NCI-H748 (cell line): ENCODE data around the gene DOK5.
"Not testable (repeated sequence)": the region's sequence is repeated elsewhere in the genome, so short reads cannot be mapped to it uniquely, and the experiment has no call there.

Source experiments
- DNase-seq: peaks from one replicate; lab custom pipeline; 2025; ENCODE audit not compliant: unreplicated experiment; lab: John Stamatoyannopoulos, UW

Gene DOK5

DNA sequence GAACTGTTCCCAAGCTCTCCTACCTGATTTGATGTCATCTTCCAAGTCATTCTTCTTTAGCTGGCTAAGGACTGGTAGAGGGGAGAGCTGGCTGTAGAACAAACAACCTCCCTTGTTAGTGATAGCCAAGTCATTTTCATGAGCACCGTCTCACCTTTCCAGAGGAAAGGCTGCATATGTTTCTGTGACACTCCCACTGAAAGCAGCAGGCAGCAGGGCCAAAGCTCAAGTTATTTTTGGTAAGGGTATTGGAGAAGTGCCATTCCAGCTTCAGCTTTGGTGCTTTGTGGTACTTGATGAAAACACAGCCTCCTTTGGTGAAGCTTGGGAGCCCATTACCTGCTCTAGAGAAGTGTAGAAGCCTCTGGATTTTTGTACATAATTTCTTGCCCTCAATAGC is 5.4 kb upstream of the DOK5 start:
- DNase-seq: no peak

DNA sequence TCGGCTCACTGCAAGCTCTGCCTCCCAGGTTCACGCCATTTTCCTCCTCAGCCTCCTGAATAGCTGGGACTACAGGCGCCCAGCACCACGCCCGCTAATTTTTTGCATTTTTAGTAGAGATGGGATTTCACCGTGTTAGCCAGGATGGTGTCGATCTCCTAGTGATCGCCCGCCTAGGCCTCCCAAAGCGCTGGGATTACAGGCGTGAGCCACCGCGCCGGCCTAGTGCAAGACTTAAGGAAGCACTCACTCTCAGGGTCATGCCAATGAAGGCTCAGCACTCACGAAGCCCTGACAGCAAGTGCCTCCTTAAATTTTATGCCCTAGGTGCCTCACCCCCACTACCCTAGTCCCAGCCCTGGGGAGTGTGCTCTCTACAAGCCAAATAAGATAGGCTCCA is 4.7 kb upstream of the DOK5 start:
- no peak for DNase-seq

DNA sequence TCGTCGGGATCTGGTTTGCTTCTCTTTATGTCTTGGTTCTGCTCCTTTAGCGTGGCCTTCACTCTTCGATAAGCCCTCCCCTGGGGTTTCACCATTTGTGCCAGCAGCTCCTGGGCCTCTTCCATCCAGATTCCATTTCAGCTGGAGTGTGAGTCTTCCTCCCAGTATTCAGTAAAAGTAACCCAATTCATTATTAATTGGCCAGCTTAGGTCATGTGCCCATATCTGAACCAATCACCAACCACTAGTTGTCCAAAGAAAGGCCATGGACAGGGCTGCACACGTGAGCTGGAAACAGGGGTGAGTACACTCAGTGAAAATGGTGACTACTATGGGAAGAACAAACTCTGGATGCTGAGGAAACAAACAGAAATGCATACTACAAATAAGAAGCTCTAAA is 2.8 kb upstream of the DOK5 start:
- DNase-seq: no peak

DNA sequence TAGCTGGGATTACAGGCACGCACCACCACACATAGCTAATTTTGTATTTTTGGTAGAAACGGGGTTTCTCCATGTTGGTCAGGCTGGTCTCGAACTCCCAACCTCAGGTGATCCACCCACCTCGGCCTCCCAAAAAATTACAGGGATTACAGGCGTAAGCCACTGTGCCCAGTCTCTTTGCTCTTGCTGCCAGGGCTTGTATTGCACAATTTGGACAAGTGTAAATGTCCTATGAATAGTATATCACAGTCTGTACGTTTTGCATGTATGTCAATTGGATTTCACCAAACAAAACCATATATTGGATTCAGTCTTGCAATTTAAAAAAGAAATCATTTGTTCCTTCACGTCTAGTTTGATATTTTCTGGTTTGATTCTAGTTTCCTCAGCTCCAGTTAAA is 2.1 kb upstream of the DOK5 start:
- no peak for DNase-seq

DNA sequence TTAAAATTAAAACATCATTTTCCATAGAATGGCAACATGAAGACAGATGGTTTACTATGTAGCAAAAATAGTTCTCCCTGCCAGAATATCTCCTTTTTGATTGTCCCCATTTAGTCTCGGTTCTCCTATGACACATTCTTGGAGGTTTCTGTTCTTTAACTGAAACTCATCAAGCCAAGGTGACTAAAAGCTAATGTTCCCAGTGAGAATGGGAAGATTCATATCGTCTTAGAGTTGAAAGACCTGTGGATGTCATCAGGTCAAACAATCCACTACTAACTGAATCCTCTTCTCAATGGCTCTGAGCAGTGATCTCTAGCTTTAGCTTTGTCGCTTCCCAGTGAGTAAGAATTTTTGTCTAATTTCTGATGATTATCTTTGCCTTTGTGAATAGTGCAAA is 1.3 kb upstream of the DOK5 start:
- DNase-seq: no peak

DNA sequence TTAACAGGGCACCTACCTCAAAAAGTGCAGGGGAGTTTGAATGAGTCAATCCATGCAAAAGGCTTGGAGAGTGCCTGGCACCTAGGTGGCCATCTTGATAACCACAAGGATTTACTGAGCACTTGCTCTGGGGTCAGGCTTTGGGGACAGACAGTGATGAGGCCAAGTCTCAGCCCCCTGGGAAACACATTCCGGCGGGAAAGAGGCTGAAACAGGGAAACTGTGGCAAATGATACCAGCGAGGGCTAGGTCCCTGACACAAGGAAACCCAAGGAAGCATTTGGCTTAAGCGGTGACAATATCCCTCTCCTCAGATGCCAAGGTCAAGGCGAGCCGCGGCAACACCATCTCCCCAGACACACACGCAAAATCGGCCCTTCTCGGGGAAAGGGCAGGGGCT is 527 bp upstream of the DOK5 start:
- DNase-seq: no peak

DNA sequence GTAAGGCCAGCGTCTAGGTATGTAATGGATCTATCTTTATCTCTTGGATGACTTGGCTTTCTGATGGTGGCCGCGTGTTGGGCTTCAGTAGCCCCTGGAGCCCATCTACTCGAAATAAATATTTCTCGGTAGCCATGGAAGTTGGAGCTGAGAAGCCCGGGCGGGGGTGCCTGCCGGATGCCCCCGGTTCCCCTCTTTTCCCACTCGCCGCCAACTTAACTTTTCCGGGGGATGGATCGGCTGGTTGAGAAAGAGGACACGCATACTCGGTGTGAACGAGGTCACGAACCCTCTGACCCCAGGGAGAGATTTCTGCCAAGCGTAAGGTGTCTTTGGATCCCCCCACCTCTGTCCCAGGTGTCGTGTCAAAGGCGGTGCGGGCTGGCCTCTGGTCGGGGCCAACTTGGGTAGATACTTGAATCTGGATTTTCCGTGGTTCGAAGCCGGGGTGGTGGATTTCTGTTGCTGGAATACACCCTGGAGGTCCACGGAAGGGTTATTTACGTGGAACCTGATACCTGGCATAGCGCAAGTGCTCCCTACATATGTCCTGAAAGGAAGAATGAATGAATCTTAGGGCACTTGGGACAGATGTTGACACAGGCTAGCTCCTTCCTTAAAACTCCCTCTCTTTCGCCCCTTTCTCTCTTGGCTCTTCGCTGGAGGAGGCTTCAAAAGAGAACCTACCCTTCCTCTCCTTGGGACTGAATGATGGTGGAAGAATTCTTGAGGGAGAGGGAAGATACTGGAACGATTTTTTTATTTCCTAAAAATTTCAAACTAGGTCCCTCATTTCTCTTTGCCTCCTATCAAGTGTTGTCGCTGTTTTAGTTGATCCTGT is 996 bp downstream of the DOK5 start:
- no peak for DNase-seq

DNA sequence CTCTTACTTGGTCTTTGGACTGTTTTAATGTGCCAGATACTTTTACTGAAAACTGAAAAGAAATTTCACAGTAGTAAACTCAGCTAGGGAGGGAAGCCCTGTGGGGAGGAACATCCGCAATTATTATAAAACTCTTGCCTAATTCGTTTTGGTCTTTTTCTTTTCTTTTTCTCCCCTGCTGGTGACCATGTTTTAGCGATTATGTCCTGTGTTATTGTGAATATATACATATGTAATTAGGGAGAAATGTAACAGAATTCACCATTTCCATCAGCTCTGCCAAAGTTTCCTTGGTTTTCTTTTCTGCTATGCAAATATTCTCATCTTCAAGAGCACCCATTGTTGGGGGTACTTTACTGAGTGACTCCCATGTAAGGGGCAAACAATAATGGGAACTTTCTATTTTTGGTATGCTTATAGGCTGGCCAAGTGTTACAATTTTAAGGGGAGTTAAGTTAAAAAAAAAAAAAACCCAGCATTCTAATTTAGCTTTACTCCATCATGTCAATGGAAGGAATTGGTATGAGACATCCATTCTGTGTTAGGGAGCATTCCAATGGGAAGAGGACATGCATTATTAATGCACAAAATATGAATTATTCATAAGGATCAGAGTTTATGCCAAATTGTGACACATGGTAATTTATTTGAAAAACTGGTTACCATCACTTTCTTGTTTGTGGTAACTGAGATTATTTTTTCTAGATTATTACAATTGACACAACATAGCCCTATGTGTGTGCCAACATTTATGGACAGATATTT is 2.0 kb downstream of the DOK5 start:
- DNase-seq: no peak

DNA sequence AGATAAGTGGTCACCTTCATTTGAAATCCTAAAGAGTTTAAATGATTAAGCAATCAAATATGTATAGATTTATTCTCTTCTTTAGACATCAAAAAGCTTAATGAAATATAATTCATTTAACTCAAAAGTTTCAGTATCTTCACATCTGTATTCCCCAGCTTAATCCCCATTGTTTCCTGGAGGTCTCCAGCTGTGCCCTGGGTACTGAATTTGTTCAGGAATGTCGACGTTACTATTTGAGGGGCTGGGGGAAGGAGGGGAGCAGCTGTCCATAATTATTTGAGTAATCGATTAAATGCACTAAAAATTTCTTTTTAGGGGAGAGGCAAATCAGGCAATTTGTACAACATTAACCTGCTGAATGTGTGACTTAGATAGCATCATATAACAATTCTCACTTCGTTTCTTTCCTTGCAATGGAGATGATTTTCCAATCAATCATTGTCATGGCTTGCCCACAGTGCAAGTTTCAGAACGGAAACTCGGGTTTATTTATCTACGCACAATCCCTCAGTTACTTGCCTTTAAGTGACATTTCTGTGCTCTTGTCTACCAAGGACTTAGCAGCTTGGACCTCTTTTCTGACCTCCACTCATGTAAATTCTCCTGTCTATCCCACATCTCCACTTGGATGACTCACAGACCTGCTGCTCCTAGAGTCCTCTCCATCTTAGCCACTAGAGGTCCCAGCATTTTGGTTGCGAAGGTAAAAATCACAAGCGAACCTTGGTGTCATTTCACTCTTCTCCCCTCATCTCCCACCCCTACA is 3.9 kb downstream of the DOK5 start:
- no peak for DNase-seq

DNA sequence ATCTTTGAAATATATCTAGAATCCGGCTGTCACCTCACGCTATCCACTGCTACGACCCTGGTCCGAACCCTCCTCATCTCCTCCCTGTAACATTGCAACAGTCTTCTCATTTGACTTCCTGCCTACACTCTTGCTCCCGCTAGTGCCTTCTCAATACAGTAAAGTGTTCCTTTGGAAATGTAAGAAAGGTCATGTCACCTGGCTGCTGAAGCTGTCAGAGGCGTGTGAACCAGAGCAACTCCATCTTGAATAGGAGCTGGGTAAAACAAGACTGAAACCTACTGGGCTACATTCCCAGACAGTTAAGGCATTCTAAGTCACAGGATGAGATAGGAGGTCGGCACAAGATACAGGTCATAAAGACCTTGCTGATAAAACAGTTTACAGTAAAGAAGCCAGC is 4.5 kb downstream of the DOK5 start:
- DNase-seq: not testable (repeated sequence)

DNA sequence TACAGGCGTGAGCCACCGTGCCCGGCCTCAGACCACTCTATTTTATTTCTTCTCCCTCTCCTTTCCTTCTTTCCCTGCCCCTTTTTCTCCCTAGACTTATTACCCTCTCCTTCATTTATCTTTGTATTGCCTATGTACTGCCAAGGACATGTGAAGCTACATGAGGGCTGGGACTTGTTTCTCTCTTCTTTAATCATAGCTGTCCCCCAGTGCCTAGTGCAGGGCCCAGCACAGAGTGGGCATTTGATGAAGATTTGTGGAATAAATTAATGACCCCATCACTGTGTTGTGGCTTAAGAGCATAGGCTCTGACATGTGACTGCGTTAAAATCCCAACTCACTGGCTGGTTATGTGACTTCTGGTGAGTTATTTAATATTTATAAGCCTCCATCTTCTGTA is 6.0 kb downstream of the DOK5 start:
- no peak for DNase-seq

DNA sequence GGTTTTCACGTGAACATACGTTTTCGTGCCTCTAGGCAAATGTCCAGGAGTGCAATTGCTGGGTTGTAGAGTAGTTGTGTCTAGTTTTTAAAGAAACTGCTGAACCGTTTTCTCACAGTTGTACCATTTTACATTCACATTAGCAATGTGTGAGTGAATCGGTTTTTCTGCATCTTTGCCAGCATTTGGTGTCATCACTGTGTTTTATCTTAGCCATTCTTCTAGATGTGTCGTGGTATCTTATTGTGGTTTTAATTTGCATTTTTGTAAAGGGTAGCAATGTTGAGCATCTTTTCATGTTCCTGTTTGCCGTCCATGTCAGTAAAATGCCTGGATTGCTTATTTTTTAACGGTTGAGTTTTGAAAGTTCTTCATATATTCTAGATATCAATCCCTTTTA is 10.2 kb downstream of the DOK5 start:
- DNase-seq: no peak

DNA sequence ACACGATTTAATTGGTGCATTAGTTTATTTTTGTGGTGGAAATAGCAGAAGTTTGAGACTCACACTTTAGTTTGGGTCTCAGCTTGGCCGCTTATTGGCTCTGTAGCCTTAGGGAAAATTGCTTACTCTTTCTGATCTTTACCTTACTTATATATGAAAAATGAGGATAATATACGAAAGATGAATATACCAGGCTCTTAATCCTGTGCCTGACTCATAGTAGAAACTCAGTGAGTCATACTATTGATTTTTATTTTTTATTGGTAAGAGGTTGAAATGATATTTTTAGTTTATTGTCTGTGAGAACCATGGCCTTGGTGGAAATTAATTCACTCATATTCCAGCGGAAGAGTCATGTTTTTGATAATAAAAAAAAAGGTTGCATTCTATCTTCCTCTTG is 11.2 kb downstream of the DOK5 start:
- no peak for DNase-seq

DNA sequence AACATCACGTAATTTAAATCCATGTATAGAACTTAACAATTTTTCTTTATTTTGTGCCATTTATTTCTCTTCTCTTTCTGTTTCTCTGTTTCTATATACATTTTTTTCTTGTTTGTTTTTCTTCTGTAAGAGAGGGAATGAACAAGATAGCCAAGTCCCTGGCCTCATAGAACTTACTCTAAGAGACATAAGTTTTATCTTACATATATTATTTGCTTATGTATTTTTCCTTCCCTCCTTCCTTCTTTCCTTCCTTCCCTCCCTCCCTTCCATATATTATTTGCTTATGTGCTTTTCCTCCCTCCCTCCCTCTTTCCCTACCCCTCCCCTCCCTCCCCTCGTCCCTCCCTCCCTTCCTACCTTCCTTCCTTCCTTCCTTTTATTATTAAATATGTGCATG is 13.0 kb downstream of the DOK5 start:
- DNase-seq: no peak

DNA sequence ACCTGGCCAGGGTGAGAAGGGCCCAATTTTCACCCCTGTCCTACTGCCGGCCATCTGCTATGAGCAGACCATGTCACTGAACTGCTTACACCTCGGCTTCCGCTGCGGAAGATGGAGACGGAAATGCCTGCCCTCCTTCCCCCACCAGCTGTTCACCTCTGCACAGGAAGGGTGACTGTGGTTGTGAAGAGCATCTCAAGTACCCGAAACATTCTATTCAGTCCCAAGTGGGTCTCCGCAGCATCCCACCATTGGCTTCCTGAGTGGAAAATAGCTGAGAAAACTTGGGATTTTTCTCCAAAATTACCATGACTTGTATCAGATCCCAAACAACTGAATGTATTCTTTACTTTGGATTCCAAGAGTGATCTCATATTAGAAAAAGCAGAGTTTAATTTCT is 16.1 kb downstream of the DOK5 start:
- no peak for DNase-seq

DNA sequence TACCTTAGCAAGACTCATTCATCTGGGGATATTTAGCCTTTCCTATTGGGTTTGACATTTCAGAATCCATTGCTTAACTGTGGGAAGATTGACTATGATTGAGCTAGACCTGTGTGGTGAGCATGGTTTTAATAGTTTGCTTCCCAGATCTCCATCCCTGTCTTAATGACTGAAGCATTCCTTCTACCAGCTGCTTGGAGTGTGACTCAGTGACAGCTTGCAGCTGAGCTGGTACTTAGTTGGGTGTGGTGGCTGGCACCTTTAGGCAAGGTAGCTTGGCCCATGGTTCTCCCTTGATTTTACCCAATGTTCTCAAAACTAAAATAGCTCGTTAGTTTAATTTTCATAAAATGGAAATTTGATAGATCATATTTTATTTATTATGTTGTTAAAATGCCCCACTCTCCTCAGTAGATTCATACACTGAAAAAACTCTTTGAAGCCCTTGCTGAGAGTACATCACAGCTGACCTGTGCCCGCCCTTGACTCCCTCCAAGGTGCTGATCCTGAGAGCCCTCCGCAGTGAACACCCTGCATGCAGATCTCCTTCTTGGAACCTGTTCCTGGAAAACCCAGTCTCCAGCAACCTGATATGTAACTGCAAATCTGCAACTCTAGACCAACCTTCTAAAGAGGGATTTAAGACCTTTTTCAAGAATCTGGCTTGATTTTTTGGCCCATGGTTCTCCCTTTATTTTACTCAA is 19.1 kb downstream of the DOK5 start:
- DNase-seq: no peak

DNA sequence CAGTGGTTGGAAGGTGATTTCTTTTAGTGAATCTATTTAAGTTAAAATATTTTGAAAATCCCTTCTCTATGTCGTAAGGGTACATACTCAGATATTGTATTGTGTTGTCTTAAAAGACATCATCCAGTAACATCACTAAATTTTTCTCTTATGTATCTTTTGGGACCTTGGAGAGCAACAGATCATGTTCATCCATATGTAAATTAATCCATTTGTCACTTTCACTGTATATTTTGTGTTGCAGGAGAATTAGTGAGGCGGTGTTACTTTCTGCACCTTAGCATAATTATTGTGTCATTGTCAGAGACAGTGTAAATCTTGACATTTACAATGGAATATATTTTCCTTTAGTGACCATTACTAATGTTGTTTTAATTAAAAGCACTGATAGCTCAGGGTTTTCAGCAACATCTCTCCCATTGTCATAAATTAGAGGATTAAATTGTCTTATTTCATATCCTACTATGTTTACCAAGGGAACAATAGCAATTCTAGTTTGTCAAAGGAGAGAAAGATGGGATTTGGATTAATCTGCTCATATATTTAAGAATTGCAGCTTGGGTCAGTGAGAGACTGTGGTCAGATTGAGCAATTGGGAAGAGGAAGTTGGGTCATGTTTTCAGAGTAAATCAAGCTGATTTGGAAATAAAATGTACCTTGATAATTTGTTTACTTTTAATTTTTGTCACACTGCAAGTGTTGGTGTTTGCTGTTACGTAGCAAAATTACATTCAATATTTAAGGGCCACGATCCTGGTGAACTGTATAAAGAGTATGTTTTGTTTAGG is 22.7 kb downstream of the DOK5 start:
- DNase-seq: no peak

DNA sequence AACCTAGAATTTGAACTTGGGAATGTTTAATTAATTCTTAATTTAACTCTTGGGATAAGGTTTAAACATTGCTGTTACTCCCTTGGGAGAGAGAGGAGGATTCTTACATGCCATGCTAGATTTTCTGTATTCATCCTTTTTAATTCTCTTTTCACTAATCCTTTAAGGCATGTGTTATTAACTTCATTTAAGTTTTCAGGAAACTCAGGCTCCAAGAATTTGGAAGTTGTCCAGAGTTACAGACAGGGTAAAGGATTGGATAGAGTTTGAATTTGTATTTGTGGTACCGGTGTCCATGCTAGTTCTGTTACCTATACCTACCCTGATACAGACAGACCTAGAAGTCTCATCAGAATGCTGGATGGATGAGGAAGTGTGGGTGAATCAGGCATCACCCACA is 23.7 kb downstream of the DOK5 start:
- no peak for DNase-seq

DNA sequence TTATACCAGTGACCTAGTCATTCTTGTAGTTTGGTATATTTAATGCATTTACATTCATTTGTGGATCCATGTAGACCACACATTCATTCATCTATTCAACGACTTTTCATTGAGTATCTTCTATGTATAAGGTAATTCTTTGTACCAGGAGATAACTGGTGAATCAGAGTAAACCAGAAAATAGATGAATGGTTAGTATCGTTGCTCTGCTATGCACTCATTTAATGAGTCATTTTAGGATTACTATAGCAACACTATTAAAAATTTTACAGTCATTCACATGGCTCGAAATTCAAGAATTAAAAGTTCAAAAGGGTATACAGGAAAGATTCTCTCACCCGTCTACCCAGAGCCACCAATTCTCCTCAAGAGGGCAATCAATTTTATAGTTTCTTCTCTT is 26.8 kb downstream of the DOK5 start:
- no peak for DNase-seq

DNA sequence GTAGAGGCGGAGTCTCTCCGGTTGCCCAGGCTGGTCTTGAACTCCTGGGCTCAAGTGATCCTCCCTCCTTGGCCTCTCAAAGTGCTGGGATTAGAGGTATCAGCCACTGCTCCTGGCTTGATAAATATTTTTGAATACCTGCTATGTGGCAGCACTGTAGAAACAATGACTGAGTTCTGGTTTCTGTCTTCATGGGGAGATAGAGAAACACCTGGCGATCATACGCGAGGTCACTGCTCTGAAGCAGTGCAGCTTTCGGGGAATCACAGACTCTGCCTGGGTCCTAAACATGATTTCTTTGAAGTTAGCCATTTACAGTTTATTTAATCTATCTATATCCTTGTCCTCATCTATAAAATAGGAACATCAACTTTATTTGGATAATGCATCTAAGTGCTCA is 31.2 kb downstream of the DOK5 start:
- no peak for DNase-seq
